ENCODE measurements around the gene SMIM34.

GRCh38 chr21:34369741-34370140 lies 54.0 kb downstream of the SMIM34 start:
- TF ChIP-seq POLR2A (IDR thresholded peaks at IDR 0.05; ENCODE audit: low read depth, low read length) (no peak), MXI1 (IDR thresholded peaks at IDR 0.05; ENCODE audit: borderline replicate concordance, low read depth, low read length) (no peak), CTCF (conservative IDR thresholded peaks at IDR 0.05; ENCODE audit: low read depth, low read length) (no peak), RCOR1 (IDR thresholded peaks at IDR 0.05; ENCODE audit: insufficient replicate concordance, low read length) (no peak), RFX5 (IDR thresholded peaks at IDR 0.05; ENCODE audit: low read depth, low read length) (no peak)
